HG03139 (cell line): ENCODE results near the gene TTLL3.

Experiments
- ATAC-seq: cut with Tn5 transposase; IDR thresholded peaks from one replicate; pipeline ENCODE4 v1.9.1; 2021; ENCODE audit not compliant: unreplicated experiment

The TTLL3 gene

DNA sequence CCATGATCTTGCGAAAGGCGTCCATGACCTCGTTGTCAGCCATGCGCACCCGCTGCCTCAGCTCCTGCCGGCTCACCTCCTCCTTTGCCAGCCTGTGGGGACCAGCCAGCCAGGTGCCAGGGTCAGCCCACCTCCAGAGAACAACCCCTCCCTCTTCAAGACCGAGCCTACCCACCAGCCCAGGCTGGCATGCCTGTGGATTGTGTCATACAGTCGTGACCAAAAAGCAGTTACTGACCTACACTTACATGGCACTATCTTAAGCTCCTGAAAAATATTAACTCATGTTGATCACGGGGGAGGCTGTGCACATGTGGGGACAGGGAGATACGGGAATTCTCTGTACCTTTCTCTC, 29.6 kb upstream of the TTLL3 start:
- no peak for ATAC-seq

DNA sequence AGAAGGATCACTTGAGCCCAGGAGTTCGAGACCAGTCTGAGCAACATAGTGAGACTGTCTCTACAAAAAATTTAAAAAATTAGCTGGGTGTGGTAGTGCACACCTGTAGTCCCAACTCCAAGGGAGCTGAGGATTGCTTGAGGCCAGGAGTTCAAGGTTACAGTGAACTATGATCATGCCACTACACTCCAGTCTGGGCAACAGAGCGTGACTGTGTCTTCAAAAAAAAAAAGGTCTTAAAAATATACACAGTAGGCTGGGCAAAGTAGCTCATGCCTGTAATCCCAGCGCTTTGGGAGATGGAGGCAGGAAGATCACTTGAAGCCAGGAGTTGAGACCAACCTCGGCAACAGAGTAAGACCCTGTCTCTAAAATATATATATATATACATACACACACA, 29.2 kb upstream of the TTLL3 start:
- no peak for ATAC-seq

DNA sequence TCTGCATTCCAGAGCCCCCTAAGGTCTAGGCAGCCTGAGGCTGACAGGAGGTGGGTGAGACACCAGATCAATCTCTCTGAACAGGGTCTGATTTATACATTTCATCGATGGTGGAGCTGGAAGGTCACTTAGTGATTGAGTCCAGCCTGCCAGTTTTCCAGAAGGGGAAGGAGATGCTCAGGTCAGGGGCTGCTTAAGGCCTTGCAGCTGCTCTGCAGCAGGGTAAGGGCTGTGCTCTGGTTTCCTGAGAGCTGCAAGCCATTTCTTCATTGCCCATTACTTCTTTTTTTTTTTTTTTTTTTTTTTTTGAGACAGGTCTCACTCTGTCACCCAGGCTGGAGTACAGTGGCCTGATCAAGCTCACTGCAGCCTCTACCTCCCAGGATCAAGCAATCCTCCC, 28.5 kb upstream of the TTLL3 start:
- no peak for ATAC-seq

DNA sequence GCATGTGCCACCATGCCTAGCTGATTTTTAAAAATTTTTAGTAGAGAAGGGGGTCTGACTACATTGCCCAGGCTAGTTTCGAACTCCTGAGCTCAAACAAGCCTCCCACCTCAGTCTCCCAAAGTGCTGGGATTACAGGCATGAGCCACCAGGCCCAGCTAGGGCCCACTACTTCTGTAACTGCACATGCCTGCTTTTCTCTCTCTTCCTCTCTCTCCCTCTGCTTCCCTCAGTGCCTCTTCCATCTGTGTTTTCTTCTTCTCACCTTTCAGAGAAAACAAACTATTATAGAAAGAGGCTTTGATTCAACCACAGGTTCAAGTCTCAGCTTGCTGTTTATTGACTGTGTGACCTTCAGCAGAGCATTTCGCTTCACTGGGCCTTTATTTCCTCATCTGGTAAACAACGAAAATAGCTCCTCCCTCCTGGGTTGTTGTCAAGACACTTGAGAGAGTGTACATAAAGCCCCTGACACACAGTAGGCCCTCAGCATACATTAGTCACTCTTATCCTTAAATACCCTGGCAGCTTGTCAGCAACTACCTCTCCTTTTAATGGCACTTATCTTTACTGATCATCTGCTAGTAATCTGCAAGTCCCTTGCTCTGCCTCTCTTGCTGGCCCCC, 28.0 kb upstream of the TTLL3 start:
- no peak for ATAC-seq

DNA sequence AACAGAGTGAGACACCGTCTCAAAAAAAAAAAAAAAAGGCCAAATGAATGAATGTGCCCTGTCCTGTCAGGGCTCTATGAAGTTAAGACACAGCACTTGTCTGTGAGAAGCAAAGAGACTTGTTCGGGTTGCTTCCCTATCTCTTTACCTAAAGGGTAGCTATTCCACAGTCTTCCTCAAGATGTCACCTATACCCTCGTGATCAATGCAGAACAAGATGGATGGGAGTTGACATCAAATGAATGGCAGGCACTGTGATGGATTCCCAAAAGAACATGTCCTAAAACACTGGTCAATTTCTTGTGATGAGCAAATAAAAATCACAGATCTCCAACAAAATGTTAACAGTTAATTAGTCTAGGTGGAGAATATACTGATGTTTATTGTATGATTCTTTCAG, 27.3 kb upstream of the TTLL3 start:
- ATAC-seq = no peak

DNA sequence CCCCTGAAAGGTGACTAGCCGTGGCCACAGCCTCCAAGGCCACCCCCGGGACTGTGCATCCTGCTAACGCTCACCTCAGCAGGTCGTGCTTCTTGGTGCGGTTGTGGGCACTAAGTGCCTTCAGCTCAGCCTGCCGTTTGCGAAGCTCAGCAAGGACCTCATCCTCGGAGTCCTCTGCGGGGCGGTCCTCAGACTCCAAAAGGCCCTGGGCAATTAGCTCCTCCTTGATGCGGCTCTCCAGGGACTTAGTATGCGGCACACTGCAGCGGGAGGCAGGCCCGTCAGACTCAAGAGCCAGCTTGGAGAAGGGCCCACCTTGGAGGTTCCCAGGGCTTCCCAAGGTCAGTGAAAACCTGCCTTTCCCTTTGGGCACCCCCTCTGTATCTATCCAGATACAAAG, 26.1 kb upstream of the TTLL3 start:
- no peak for ATAC-seq

DNA sequence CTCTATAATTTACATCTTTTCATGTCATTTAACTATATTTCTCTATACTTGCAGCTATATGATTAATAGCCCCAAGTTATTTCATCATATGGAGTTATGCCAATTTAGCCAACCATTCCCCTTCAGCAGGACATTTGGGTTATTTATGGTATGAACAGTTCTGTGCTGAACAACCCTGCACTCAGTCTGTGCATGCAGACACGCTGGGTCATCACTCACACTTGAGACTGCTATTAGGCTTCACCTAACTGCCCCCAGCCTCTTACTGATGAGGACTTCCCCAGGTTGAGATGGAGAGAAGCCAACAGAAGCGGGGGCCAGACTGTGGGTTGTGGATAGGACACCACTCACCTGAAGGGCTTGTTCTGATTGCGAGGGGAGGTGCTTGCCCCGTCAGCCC, 25.1 kb upstream of the TTLL3 start:
- no peak for ATAC-seq

DNA sequence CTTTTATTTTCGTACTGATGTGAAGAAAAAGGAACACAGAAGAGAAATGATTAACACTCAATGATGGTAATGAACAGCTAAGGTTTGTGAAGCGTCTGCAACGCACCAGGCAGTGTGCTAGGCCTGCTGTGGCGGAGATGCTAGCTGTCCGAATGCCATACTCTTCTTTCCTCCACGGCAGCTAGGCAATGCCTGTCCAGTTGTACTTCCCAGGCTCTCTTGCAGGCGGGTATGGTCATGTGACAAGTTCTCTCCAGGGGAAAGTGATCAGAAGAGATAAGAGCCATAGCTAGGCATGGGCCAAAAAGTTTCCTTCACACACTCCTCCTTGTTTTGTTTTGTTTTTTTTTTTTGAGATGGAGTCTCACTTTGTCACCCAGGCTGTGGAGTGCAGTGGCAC, 24.5 kb upstream of the TTLL3 start:
- no peak for ATAC-seq

DNA sequence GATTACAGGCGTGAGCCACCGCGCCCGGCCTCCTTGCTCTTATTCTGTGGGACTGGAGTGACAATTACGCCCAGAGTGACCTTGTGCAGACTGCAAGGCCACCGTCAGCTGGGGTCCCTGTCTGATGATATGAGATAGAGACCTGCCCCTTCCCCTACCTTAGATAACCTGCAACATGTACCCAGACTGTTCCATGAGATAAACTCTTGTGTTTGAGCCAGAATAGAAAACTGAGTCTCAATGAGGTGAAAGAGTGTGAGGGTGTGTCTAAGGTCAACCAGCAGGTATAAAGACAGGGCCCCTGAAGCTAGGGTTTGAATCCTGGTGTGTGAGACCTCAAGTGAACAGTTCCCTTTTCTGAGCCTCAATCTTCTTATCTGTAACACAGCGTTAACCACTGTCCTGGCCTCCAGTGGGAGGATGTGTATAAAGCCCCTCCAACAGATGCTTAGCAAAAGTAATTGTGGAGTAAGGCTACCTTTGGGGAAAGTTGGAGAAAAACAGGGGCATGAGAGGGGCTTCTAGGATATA, 23.8 kb upstream of the TTLL3 start:
- ATAC-seq = no peak

DNA sequence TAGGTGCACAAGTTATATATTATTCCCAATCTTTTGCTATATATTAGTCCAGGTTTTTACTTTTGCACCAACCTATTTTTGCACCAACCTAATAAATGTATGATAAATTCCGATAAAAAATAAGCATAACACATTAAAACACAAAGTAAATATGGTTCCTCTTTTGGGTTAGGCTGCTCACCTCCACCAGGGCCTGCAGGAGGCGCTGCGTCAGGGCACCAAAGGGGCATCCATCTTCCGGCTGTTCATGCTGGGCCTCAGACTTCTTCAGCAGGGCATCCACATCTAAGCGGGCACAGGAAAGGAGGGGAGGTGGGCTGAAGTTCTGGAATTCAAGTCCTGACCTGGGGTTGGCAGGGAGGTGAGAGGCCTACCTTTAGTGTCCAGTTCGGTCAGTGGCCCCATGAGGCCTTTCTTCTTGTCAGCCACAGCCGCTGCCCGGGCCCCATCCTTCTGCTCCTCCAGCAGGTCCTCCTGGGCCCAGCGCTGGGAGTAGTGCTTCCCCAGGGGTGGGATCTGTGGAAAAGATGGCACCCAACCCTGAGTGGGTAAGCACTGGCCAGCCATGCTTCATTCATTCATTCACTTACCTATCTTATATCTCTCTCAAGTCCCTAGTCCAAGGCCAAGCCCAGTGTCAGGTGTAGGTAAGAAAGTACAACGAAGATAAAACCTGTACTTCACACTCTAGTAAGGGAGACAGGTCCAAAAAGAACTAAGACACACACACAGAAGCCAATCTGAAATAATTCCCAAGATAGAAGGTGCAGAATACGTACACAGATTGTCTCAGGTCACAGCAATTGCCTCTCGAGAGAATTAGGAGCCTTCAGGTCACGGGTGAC, 23.0 kb upstream of the TTLL3 start:
- ATAC-seq = no peak

DNA sequence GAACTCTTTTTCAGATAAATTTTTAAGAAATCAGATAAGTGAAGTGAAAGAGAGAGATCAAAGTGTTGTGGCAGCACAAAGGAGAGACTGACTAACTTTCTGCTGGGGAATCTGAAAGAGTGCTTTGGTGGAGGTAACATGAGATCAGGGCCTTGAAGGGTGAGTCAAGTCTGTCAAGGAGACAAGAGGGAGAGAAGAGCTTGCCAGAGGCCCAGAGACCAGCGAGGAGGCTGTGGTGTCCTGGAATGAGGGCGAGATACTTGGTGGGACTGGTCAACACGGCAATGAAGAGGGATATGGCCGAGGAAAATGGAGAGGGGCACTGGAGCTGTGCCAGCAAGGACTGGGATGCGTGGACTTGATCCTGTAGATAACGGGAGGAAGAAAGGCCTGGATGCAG, 22.3 kb upstream of the TTLL3 start:
- no peak for ATAC-seq

DNA sequence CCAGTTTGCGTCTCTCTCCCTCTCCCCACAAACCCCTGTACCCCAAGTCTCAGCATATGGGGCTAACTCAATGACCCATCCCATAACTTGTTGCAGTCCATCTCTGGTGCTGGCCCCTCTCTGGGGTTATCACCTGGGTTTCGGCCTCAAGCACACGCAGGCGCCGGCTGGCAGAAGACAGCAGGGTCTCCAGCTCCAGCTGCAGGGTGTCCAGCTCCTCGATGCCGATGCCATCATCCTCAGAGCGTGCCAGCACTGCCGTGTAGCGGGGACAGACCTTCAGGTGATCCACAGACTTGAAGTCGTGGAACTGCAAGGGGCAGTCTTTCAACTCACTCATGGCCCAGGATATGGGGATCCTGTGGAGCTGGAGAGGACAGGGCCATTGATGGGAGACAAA, 18.9 kb upstream of the TTLL3 start:
- no peak for ATAC-seq

DNA sequence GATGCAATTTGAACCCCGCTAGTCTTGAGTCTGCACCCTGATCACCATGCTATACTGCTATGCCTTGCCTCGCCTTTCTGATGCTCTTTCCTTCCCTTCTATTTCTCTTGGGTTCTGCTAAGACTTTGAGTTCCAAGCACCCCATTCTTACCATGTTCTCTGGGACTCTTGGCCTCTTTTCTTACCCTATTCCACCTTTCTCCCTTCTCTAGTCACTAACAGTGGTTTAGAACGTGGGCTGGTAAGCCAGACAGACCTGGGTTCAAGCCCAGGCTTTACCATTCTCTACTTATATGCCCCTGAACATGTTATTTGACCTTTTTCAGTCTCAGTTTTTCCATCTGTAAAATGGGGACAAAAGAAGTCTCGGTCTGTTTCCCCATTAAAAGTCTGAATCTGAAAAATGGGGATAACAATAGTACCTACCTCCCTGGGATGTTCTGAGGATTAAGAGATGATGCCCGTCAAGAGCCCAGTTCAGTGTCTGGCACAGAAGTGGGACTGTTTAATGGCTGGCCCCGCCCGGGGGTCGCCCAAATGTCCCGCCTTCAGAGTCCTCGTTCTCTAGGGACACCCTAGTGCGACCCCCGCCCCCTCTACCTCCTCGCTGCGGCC, 18.2 kb upstream of the TTLL3 start:
- no peak for ATAC-seq

DNA sequence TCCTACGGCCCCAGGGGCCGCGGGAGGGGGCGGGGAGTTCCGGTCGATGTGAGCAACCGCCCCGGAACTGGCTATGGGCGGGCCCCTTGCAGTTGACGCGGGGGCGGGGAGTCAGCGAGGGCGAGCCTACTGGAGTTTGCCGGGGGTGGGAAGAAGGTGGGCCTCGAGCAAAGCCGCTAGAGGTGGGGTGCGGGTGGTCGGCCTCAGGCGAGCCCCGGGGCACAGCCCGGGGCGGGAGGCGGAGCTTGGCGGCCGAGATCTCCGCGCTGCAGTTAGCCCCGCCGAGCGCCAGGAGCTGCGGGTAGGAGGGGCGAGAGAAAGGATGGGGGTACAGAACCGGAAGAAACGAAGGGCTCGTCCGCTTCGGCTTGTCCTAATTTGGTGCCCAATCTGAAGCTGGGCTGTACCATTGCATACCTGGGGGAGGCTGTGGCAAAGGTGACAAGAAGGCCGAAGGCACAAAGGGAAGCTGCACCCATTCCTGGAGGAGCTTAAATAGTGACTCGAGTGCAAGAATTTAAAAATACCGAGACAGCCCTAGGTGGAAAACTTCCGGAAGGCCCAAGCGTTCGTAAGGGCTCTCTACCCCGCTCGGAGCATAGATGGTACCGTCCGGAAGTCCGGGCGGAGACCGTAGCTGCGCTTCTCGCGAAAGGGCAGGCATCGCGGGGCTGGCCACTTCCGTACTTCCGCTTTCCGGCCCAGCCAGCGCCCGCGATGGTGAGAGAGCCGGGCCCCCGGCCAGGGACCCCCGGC, 17.5 kb upstream of the TTLL3 start, which contains the start of the genes ARPC4 and TADA3:
Gene ARPC4, plus strand, starts transcription at position 678 of the 756 bp plus-strand sequence. Its CDS starts 40 bp downstream, at position 718.
Gene TADA3, minus strand, starts transcription at position 69 of the 756 bp plus-strand sequence. CDS start 1,007 bp downstream, outside the sequence.
- ATAC-seq = peak; percentile 73

DNA sequence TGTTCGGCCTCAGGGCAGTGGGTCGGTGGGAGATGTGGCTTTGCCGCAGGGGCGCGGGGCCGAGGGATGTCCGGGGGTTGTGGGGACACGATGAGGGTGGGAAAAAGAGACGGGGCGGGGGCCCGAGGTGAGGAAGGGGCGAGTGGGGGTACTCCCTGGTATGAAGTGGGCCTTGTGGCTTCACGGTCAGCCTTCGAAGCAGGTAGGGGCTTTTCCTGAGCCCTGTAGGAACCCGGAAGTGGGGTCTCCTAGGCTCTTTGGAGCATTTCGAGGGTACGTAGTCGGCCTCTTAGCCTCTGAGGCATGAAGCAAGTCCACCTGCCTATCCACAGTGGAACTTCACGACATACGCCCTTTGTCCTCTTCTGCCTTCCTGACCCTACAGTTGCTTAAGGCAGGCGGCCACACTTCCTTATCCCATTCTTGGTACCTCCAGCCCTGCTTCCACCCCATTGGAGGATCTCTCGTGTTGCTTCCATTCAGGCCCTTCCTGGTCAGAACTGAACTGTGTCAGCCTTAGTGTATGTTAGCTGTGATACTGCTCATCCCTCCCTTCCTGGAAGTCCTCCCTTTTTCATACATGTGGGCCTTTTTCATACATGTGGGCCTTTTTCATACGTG, 16.8 kb upstream of the TTLL3 start:
- ATAC-seq = no peak

DNA sequence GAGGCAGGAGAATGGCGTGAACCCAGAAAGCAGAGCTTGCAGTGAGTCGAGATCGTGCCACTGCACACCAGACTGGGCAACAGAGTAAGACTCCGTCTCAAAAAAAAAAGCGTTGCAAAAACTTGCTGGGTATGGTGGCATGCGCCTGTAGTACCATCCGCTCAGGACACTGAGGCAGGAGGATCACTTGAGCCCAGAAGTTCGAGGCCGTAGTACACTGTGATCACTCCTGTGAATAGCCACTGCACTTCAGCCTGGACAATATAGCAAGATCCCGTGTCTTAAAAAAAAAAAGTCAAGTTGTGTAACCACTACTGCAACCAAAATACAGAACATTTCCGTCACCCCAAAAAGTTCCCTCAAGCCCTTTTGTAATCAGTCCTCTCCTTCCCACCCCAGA, 15.7 kb upstream of the TTLL3 start:
- no peak for ATAC-seq

DNA sequence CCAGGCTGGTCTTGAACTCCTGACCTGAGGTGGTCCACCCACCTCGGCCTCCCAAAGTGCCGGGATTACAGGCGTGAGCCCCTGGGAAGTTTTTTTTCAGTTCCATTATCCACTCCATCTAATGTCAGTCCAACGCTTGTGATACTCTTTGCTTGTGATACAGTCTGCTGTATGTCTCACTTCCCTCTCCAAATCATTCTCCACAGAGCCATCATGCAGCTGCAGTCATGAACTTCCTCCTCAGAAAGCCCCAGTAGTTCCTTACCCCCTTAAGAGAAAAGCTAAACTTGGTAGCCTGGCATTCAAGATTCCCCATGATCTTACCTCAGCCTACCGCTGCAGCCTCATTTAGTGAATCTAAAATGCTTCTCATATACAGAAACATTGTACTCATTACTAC, 14.9 kb upstream of the TTLL3 start:
- ATAC-seq = no peak

DNA sequence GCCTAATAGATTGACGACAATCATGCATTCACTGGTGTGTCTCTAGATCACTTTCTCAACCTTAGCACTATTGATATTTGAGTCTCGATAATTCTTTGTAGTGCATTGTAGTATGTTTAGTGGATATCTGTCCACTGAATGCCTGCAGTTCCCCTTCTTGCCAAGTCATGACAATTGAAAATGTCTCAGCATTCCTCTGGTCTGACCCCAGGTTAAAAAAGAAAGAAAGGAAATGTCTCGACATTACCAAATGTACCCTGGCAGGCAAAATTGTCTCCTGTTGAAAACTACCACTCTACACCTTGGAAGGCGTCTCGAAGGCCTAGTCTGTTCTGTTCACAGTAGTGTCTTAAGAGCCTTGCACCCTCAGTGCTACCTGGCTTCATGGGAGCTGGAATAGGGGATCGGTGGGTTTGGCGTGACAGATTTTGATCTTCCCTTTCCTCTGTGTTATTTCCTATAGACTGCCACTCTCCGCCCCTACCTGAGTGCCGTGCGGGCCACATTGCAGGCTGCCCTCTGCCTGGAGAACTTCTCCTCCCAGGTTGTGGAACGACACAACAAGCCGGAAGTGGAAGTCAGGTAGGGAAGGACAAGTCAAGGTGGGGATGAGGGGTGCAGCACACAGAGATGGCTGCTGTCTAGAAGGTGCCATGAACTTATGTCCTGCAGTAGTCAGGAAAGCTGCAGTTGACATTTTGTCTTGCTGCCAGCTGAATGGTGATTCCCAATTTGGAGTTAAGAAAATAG, 12.7 kb upstream of the TTLL3 start:
- no peak for ATAC-seq

DNA sequence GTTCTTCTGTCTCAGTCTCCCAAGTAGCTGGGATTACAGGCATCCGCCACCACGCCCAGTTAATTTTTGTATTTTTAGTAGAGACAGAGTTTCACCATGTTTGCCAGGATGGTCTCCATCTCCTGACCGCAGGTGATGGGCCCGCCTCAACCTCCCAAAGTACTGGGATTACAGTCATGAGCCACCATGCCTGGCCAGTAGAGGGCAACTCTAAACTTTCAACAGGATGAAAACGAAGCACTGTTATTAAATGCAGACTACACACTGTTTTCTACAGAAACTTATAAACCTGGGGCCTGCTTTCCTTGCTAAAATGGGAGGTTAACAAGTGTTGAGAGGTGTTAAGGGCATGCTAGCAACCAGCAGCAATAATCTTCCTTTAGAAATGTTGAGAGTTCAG, 9.5 kb upstream of the TTLL3 start:
- ATAC-seq = no peak

DNA sequence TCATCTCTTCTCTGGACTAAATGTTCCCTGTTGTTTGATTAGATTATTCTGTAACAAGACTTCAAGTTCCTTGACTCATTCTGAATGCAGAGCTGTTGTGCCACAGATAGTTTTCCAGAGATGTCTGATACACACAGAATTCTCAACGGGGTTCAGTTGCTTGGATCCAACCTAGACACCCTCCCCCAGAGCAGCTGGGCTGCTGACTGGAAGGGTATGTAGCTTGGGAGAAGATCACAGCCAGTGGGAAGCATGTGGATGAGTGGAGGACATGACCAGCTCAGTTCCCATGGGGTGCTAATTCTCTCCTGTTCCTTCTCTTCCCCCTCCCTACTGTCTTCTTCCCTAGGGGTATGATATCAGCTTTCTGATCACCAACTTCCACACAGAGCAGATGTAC, 6.6 kb upstream of the TTLL3 start:
- ATAC-seq = no peak
